Kidney (tissue), 14 donors: ENCODE measurements around the gene GABPB1. TPM values are rescaled to one million over a fixed set of nuclear protein-coding genes. Genes with fewer than 3 reads are reported as not detected.

ENCODE experiments used
- DNase-seq, 5 donors: peaks; one replicate each; pipeline ENCODE4 v3.0.0-alpha.2; 2013 to 2020
- FAIRE-seq: peaks from 2 replicates; lab custom pipeline; 2012; peaks lifted over from hg19 to GRCh38; lab: Jason Lieb, UNC
- H3K27ac ChIP-seq, 2 donors: one replicate each; pipeline ENCODE4 v1.7.0; 2013; ENCODE audit warnings: low read depth in 2 of 2, low read length in 2 of 2, inconsistent platforms in 1 of 2
- H3K27me3 ChIP-seq: one replicate; pipeline ENCODE4 v1.7.1; 2013; ENCODE audit warnings: low read length, inconsistent platforms; ENCODE audit not compliant: control insufficient read depth, insufficient read depth
- H3K36me3 ChIP-seq, 3 donors: one replicate each; pipeline versions ENCODE4 v1.7.0 to v1.7.1; 2013; ENCODE audit warnings: low read length in 3 of 3, control low read depth in 1 of 3, inconsistent platforms in 1 of 3; ENCODE audit not compliant: insufficient read depth in 3 of 3, control insufficient read depth in 2 of 3
- H3K4me1 ChIP-seq, 3 donors: one replicate each; pipeline versions ENCODE4 v1.7.0 to v1.7.1; 2013; ENCODE audit warnings: low read length in 3 of 3, inconsistent platforms in 1 of 3, low read depth in 1 of 3; ENCODE audit not compliant: control insufficient read depth in 2 of 3, insufficient read depth in 2 of 3
- H3K4me3 ChIP-seq, 3 donors: one replicate each; pipeline versions ENCODE4 v1.7.0 to v1.8.1; 2013; ENCODE audit warnings: low read length in 3 of 3, control low read depth in 1 of 3, inconsistent platforms in 1 of 3
- H3K9ac ChIP-seq, 3 donors: one replicate each; pipeline versions ENCODE4 v1.7.0 to v1.7.1; 2013; ENCODE audit warnings: low read length in 3 of 3, control low read depth in 1 of 3, inconsistent platforms in 1 of 3
- H3K9me3 ChIP-seq, 3 donors: one replicate each; pipeline versions ENCODE4 v1.7.0 to v1.7.1; 2013; ENCODE audit warnings: low read length in 3 of 3, control low read depth in 1 of 3, inconsistent platforms in 1 of 3; ENCODE audit not compliant: control insufficient read depth in 2 of 3, insufficient read depth in 1 of 3
- CTCF ChIP-seq: IDR thresholded peaks from 3 replicates; pipeline ENCODE4 v1.5.1; 2012; ENCODE audit warnings: mild to moderate bottlenecking, moderate library complexity, borderline replicate concordance; ENCODE audit not compliant: insufficient read depth; ENCODE audit errors: extremely low read depth
- intact Hi-C: fragments of 100-400 bp; cut with DNase I; formaldehyde crosslinking; loops from one replicate; pipeline ENCODE4 v1.11.1; 2022
- polyA plus RNA-seq: library from polyadenylated mRNA; stranded (reverse); fragments of 350-450 nt; fragmentation: Illumina TruSeq; extraction: RNeasy Lipid Tissue Mini Kit (QIAGEN cat#74804); gene quantifications from one replicate; pipeline ENCODE4 v1.2.3, GENCODE V29; 2014; ENCODE audit warnings: low read depth, low replicate concordance; ENCODE audit not compliant: insufficient read depth
- total RNA-seq: library from RNA; stranded (reverse); fragmentation: NEBNext Ultra II Directional; extraction: Animal tissue kit (Norgen Biotek cat#: 25700); gene quantifications from one replicate; pipeline ENCODE4 v1.2.1, GENCODE V29; 2021
- donor health status: control.
- donor health status: control.
- donor health status: control.
- donor health status: control.
- donor health status: control.
- donor health status: DM: yes; HTN: yes; CAD: no.
- donor health status: Normal renal cell carcinoma (clear cell type).

The GABPB1 gene
- total and polyA plus RNA-seq, 2 donors from 2014 or later, result 6.2 to 20.6 TPM

GRCh38 chr15:50304836-50305235 is 50.2 kb downstream of the GABPB1 start:
- Histone ChIP-seq H3K4me1 (no peaks in the 10 kb centered on the region), H3K36me3 (peaks cover 0 to 7% (median 3%) of the 10 kb centered on the region in 3 donors), H3K27me3 (no peaks in the 10 kb centered on the region), H3K9me3 (no peaks in the 10 kb centered on the region), H3K4me3 (no peak overlapping the region), H3K27ac (no peak overlapping the region), H3K9ac (no peak overlapping the region)
- intact Hi-C loops, result no loop called here
- no peak for DNase-seq
- FAIRE-seq, result no peak
- TF ChIP-seq CTCF, result no peak

- intact Hi-C loops, result no loop called here
- no peak for TF ChIP-seq CTCF
- H3K36me3 ChIP-seq, result peaks cover 0 to 7% (median 3%) of the 10 kb centered on the region in 3 donors
- DNase-seq, result no peak
- H3K27ac ChIP-seq, result no peak overlapping the region
- no peaks in the 10 kb centered on the region for H3K9me3 ChIP-seq
- H3K9ac ChIP-seq, result no peak overlapping the region
- no peak for FAIRE-seq
- H3K4me3 ChIP-seq, result no peak overlapping the region
- H3K4me1 ChIP-seq, result no peaks in the 10 kb centered on the region
- H3K27me3 ChIP-seq, result no peaks in the 10 kb centered on the region
Observed at GRCh38 chr15:50302581-50302980, 52.4 kb downstream of the GABPB1 start.

GRCh38 chr15:50298340-50298739 is 56.7 kb downstream of the GABPB1 start:
- no peaks in the 10 kb centered on the region for H3K4me1 ChIP-seq
- H3K9ac ChIP-seq, result no peak overlapping the region
- no peaks in the 10 kb centered on the region for H3K27me3 ChIP-seq
- H3K27ac ChIP-seq, result no peak overlapping the region
- intact Hi-C loops, result no loop called here
- FAIRE-seq, result no peak
- no peak for TF ChIP-seq CTCF
- H3K36me3 ChIP-seq, result peaks cover 0 to 7% (median 3%) of the 10 kb centered on the region in 3 donors
- no peak overlapping the region for H3K4me3 ChIP-seq
- no peak for DNase-seq
- H3K9me3 ChIP-seq, result no peaks in the 10 kb centered on the region

- intact Hi-C loops, result no loop called here
- no peak for TF ChIP-seq CTCF
- Histone ChIP-seq H3K36me3 (peaks cover 0 to 1% (median under 1%) of the 10 kb centered on the region in 3 donors), H3K27me3 (no peaks in the 10 kb centered on the region), H3K4me1 (no peaks in the 10 kb centered on the region), H3K9me3 (no peaks in the 10 kb centered on the region), H3K27ac (no peak overlapping the region), H3K9ac (no peak overlapping the region), H3K4me3 (no peak overlapping the region)
- FAIRE-seq (no peak), DNase-seq (no peak)
Observed at GRCh38 chr15:50295966-50296365, 59.0 kb downstream of the GABPB1 start.
